GM23338 (cell line): ENCODE results near the gene RDH5. TPM values are rescaled to one million over a fixed set of nuclear protein-coding genes. Genes with fewer than 3 reads are reported as not detected.

Experiments used
- ATAC-seq: fragments of 200-7000 bp; cut with Tn5 transposase; 3 replicates; pipeline ENCODE4 v1.9.1; 2020
- DNase-seq: peaks from one replicate; pipeline ENCODE4 v3.0.0-alpha.2; 2015; ENCODE audit warnings: low spot score
- H2AFZ ChIP-seq: fragments of 200-600 bp; sonication (generic); 2 replicates; pipeline ENCODE4 v1.8.0; 2016; ENCODE audit warnings: antibody characterized with exemption, mild to moderate bottlenecking, moderate library complexity
- H3F3A ChIP-seq: fragments of 200-600 bp; sonication (generic); replicated peaks from 2 replicates; pipeline ENCODE4 v1.8.0; 2017; ENCODE audit warnings: antibody characterized with exemption, mixed run types, low read depth
- H3K27ac ChIP-seq: fragments of 200-600 bp; sonication (generic); 2 replicates; pipeline ENCODE4 v1.6.1; 2016; ENCODE audit warnings: low read depth
- H3K27me3 ChIP-seq: fragments of 200-600 bp; sonication (generic); 2 replicates; pipeline ENCODE4 v1.8.0; 2016; ENCODE audit warnings: mild to moderate bottlenecking, mixed run types, moderate library complexity; ENCODE audit not compliant: insufficient read depth
- H3K36me3 ChIP-seq: fragments of 200-600 bp; sonication (generic); 2 replicates; pipeline ENCODE4 v1.8.0; 2016; ENCODE audit warnings: mild to moderate bottlenecking; ENCODE audit not compliant: insufficient read depth
- H3K4me1 ChIP-seq: fragments of 200-600 bp; sonication (generic); 2 replicates; pipeline ENCODE4 v1.8.0; 2016; ENCODE audit warnings: mild to moderate bottlenecking, moderate library complexity; ENCODE audit not compliant: insufficient read depth
- H3K4me2 ChIP-seq: fragments of 200-600 bp; sonication (generic); 2 replicates; pipeline ENCODE4 v1.7.1; 2017; ENCODE audit warnings: mixed run types
- H3K4me3 ChIP-seq: fragments of 200-600 bp; sonication (generic); 2 replicates; pipeline ENCODE4 v1.6.1; 2016; ENCODE audit warnings: mixed run types
- H3K79me2 ChIP-seq: fragments of 200-600 bp; sonication (generic); replicated peaks from 2 replicates; pipeline ENCODE4 v1.8.0; 2017; ENCODE audit warnings: mild to moderate bottlenecking; ENCODE audit not compliant: insufficient read depth
- H3K9me2 ChIP-seq: fragments of 200-600 bp; sonication (generic); 2 replicates; pipeline ENCODE4 v1.8.0; 2017; ENCODE audit not compliant: insufficient read depth
- H4K20me1 ChIP-seq: fragments of 200-600 bp; sonication (generic); replicated peaks from 2 replicates; pipeline ENCODE4 v1.8.0; 2017; ENCODE audit warnings: mild to moderate bottlenecking; ENCODE audit not compliant: insufficient read depth
- H3K27ac Mint-ChIP-seq: 2 replicates; pipeline ENCODE4 v1.8.0; 2020; ENCODE audit warnings: inconsistent platforms, mild to moderate bottlenecking, moderate library complexity, mixed read lengths
- H3K27me3 Mint-ChIP-seq: 3 replicates; pipeline ENCODE4 v1.8.0; 2022; ENCODE audit warnings: low read depth, mild to moderate bottlenecking, moderate library complexity, mixed read lengths, inconsistent platforms; ENCODE audit not compliant: insufficient read depth, poor library complexity
- H3K36me3 Mint-ChIP-seq: 3 replicates; pipeline ENCODE4 v1.8.0; 2021; ENCODE audit warnings: low read depth, mild to moderate bottlenecking, inconsistent platforms, moderate library complexity, mixed read lengths
- H3K4me1 Mint-ChIP-seq: 3 replicates; pipeline ENCODE4 v1.8.0; 2020; ENCODE audit warnings: mild to moderate bottlenecking, inconsistent platforms, mixed read lengths
- H3K4me3 Mint-ChIP-seq: 3 replicates; pipeline ENCODE4 v1.8.0; 2021; ENCODE audit warnings: moderate library complexity, mild to moderate bottlenecking, inconsistent platforms, mixed read lengths
- H3K9me3 Mint-ChIP-seq: 3 replicates; pipeline ENCODE4 v1.8.0; 2020; ENCODE audit warnings: moderate library complexity, mild to moderate bottlenecking, inconsistent platforms, mixed read lengths
- CREB1 ChIP-seq: fragments of 250-450 bp; sonication (Bioruptor Pico); IDR thresholded peaks from 2 replicates; pipeline ENCODE4 v1.5.0; 2020; ENCODE audit warnings: low read depth, mild to moderate bottlenecking, moderate library complexity
- CTCF ChIP-seq, 2 experiments: fragments of 200-600 bp in 1 of 2; sonication (generic) in 1 of 2; conservative IDR thresholded peaks; 2 replicates each; pipeline versions ENCODE4 v1.5.1 to v1.6.1; 2016 to 2017; ENCODE audit warnings: antibody characterized with exemption in 2 of 2, low read depth in 2 of 2, mild to moderate bottlenecking in 2 of 2, moderate library complexity in 1 of 2
- ETS1 ChIP-seq: IDR thresholded peaks from 2 replicates; pipeline ENCODE4 v1.6.1; 2016; ENCODE audit warnings: antibody characterized with exemption
- EZH2 ChIP-seq: fragments of 200-600 bp; sonication (generic); IDR thresholded peaks from one replicate; pipeline ENCODE4 v1.8.0; 2017; ENCODE audit warnings: antibody characterized with exemption, mild to moderate bottlenecking, low read depth; ENCODE audit not compliant: unreplicated experiment
- EZH2phosphoT487 ChIP-seq: fragments of 200-600 bp; sonication (generic); IDR thresholded peaks from one replicate; pipeline ENCODE4 v1.8.1; 2018; ENCODE audit warnings: antibody characterized with exemption; ENCODE audit not compliant: unreplicated experiment
- JUNB ChIP-seq: IDR thresholded peaks from one replicate; pipeline ENCODE4 v1.6.1; 2016; ENCODE audit warnings: antibody characterized with exemption; ENCODE audit not compliant: unreplicated experiment
- NANOG ChIP-seq: IDR thresholded peaks from 2 replicates; pipeline ENCODE4 v1.6.1; 2016; ENCODE audit warnings: antibody characterized with exemption, borderline replicate concordance
- POLR2AphosphoS5 ChIP-seq: IDR thresholded peaks from 2 replicates; pipeline ENCODE4 v1.6.1; 2016; ENCODE audit warnings: antibody characterized with exemption, low read depth
- REST ChIP-seq: IDR thresholded peaks from one replicate; pipeline ENCODE4 v1.6.1; 2018; ENCODE audit warnings: antibody characterized with exemption; ENCODE audit not compliant: unreplicated experiment
- STAT1 ChIP-seq: IDR thresholded peaks from one replicate; pipeline ENCODE4 v1.6.1; 2016; ENCODE audit warnings: antibody characterized with exemption; ENCODE audit not compliant: unreplicated experiment
- ZNF331 ChIP-seq: fragments of 250-450 bp; sonication (Bioruptor Pico); IDR thresholded peaks from 2 replicates; pipeline ENCODE4 v1.5.0; 2020; ENCODE audit warnings: low read depth, mild to moderate bottlenecking, moderate library complexity
- polyA plus RNA-seq: library from polyadenylated mRNA; unstranded; fragments of >200 nt; fragmentation: Nextera tagmentation; extraction: Ambion mirVana; gene quantifications from 2 replicates; pipeline ENCODE4 v1.2.1, GENCODE V29; 2016
- total RNA-seq: library from RNA; depleted of rRNA; stranded (reverse); fragments of >200 nt; shearing (Covaris generic); gene quantifications from 2 replicates; pipeline ENCODE4 v1.2.3, GENCODE V29; 2014

RDH5 gene
- total and polyA plus RNA-seq, 2 experiments from 2014 or later, result 3.9 to 7.5 TPM

- peak overlapping the region; percentile 97 for H3K4me3 ChIP-seq
- H3K9me3 Mint-ChIP-seq, result no peaks in the 10 kb centered on the region
- H3K27me3 ChIP-seq, result no peaks in the 10 kb centered on the region
- H3F3A ChIP-seq, result peaks cover 16% of the 10 kb centered on the region; the same call in 1 of the 2 replicates
- peak overlapping the region; percentile 98 for H3K4me2 ChIP-seq
- peaks cover 40% of the 10 kb centered on the region for H3K4me1 Mint-ChIP-seq
- ATAC-seq (peak; percentile 7), DNase-seq (peak; percentile 46)
- H3K79me2 ChIP-seq, result peaks cover 14% of the 10 kb centered on the region
- H3K27ac Mint-ChIP-seq, result no peak overlapping the region
- H3K4me1 ChIP-seq, result peaks cover 28% of the 10 kb centered on the region
- peak overlapping the region; percentile 86 for H3K4me3 Mint-ChIP-seq
- H3K27ac ChIP-seq, result 0 out of 2 replicates have a peak overlapping the region, but pooled peaks have one; percentile 32
- peaks cover 14% of the 10 kb centered on the region for H3K27me3 Mint-ChIP-seq
- 0 out of 2 replicates have a peak, but pooled peaks cover 6% of the 10 kb centered on the region for H4K20me1 ChIP-seq
- H3K36me3 ChIP-seq, result peaks cover 8% of the 10 kb centered on the region; the same call in 1 of the 2 replicates
- H2AFZ ChIP-seq, result 0 out of 2 replicates have a peak overlapping the region, but pooled peaks have one; percentile 32
- peaks cover 38% of the 10 kb centered on the region for H3K36me3 Mint-ChIP-seq
- TF ChIP-seq CREB1, result no peak
- no peak for TF ChIP-seq ZNF331 (CRISPR knock-in tag)
- TF ChIP-seq JUNB, result no peak
- TF ChIP-seq REST, result no peak
- no peak for TF ChIP-seq EZH2
- TF ChIP-seq ETS1, result no peak
- TF ChIP-seq NANOG, result no peak
- TF ChIP-seq POLR2AphosphoS5, result no peak
- no peak for TF ChIP-seq STAT1
- no peak for TF ChIP-seq CTCF (conservative IDR thresholded peaks at IDR 0.05; ENCODE audit: low read depth in 2 of 2)
- TF ChIP-seq EZH2phosphoT487, result no peak
- H3K9me2 ChIP-seq, result no peaks in the 10 kb centered on the region
Observed at GRCh38 chr12:55728186-55728938, 8.2 kb downstream of the RDH5 start.
